DND-41 (cell line): ENCODE measurements around the gene NME7.
"Not testable (repeated sequence)": the region's sequence is repeated elsewhere in the genome, so short reads cannot be mapped to it uniquely, and the experiment has no call there.

Experiments used
- ATAC-seq: fragments of 200-7000 bp; cut with Tn5 transposase; 3 replicates; pipeline ENCODE4 v1.9.1; 2021; ENCODE audit warnings: low read depth; ENCODE audit not compliant: insufficient read depth
- DNase-seq: peaks from one replicate; pipeline ENCODE4 v3.0.0-alpha.2; 2020
- H2AFZ ChIP-seq: 2 replicates; pipeline ENCODE4 v1.6.0; 2012; ENCODE audit warnings: low read depth, low read length
- H3K27ac ChIP-seq: 2 replicates; pipeline ENCODE4 v1.5.1; 2012; ENCODE audit warnings: low read length, inconsistent platforms
- H3K27me3 ChIP-seq: fragments of 200-600 bp; sonication (generic); 2 replicates; pipeline ENCODE4 v1.6.0; 2012; ENCODE audit warnings: low read length, mild to moderate bottlenecking, inconsistent platforms; ENCODE audit not compliant: insufficient read depth, poor library complexity
- H3K36me3 ChIP-seq: 2 replicates; pipeline ENCODE4 v1.5.1; 2012; ENCODE audit warnings: low read length, inconsistent platforms; ENCODE audit not compliant: insufficient read depth
- H3K4me1 ChIP-seq: 2 replicates; pipeline ENCODE4 v1.5.1; 2012; ENCODE audit warnings: mild to moderate bottlenecking, low read length; ENCODE audit not compliant: insufficient read depth
- H3K4me2 ChIP-seq: 2 replicates; pipeline ENCODE4 v1.6.0; 2012; ENCODE audit warnings: mild to moderate bottlenecking, moderate library complexity, low read length, inconsistent platforms; ENCODE audit not compliant: insufficient read depth
- H3K4me3 ChIP-seq, 2 experiments: fragments of 200-600 bp in 1 of 2; shearing (Covaris generic) in 1 of 2; 2 replicates each; pipeline ENCODE4 v1.5.1; 2012 to 2016; ENCODE audit warnings: inconsistent platforms in 2 of 2, low read length in 2 of 2, mild to moderate bottlenecking in 2 of 2, low read depth in 1 of 2, moderate library complexity in 1 of 2
- H3K79me2 ChIP-seq: 2 replicates; pipeline ENCODE4 v1.6.0; 2012; ENCODE audit warnings: low read length, inconsistent platforms; ENCODE audit not compliant: insufficient read depth
- H3K9ac ChIP-seq: 2 replicates; pipeline ENCODE4 v1.6.0; 2012; ENCODE audit warnings: low read depth, mild to moderate bottlenecking, inconsistent platforms, low read length, moderate library complexity
- H3K9me3 ChIP-seq: 2 replicates; pipeline ENCODE4 v1.5.1; 2012; ENCODE audit warnings: low read length, moderate library complexity, mild to moderate bottlenecking, inconsistent platforms; ENCODE audit not compliant: insufficient read depth, severe bottlenecking
- H4K20me1 ChIP-seq: 2 replicates; pipeline ENCODE4 v1.6.0; 2012; ENCODE audit warnings: low read length; ENCODE audit not compliant: insufficient read depth
- EZH2 ChIP-seq: IDR thresholded peaks from 3 replicates; pipeline ENCODE4 v1.6.1; 2012; ENCODE audit warnings: borderline replicate concordance, low read depth, mild to moderate bottlenecking, moderate library complexity, low read length, inconsistent platforms; ENCODE audit not compliant: severe bottlenecking
- TF ChIP-seq, protein P1 (sequence below): IDR thresholded peaks from 2 replicates; pipeline ENCODE4 v1.5.1; 2012; ENCODE audit warnings: borderline replicate concordance, low read length, moderate library complexity, mild to moderate bottlenecking; ENCODE audit not compliant: poor library complexity, severe bottlenecking; ENCODE audit errors: extremely low read depth

NME7 gene

DNA sequence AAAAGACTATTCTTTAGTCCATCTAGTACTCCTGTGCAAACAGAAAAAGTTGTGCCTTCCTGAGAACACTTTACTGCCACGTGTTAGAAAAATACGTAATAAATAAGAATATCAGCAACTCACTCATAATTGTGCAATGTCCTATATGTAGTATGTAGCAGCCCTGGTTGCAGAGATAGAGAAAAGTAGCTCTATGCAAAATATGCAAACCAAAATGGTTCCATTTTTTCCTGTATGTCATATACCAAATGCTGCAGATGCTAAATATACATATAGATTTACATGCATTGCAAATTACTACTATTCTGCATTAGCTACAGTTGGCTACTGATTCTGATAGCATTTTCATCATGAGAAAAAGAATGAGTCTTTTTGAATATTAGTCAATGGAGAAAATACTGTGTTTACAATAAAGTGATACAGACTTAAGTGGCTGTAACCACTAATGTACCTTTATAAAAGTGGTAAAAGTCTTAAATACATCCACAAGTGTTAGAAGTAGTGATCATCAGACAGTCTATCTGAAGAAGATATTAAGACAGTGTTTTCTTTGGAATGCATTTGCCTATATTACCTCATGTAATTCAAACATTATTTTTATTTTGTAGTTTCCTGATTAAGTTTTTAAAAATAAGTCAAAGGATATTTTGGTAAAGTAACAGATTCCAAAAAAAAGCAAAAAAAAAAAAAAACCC, 19.8 kb downstream of the NME7 start:
- H3K79me2 ChIP-seq = no peaks in the 10 kb centered on the region
- no peaks in the 10 kb centered on the region for H3K36me3 ChIP-seq

DNA sequence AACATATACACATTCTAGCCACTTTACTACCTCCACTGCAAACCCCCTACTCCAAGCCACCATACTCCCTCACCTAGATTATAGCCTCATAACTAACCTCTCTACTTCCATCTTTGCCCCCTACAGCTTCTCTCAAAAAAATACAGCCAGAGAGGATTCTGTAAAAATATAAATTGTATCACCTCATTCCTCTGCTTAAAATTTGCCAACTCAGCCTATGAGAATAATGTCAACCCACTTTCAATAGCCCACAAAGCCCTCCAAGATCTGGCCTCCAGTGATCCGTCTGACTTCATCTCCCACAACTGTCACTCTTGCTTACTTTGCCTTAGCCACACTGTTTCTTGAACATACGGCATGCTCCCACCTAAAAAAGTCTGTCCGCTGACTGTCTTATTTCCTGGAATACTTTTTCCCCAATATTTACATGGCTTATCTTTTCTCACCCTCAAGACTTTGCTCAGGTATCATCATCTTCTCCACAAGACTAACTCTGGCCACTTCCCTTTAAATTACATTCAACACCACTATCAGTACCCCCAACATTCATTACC, 21.5 kb downstream of the NME7 start:
- Histone ChIP-seq H3K9me3 (no peaks in the 10 kb centered on the region), H3K4me3 (no peak overlapping the region), H3K4me1 (no peaks in the 10 kb centered on the region), H3K9ac (no peak overlapping the region), H3K4me2 (no peak overlapping the region), H3K27ac (no peak overlapping the region), H4K20me1 (no peaks in the 10 kb centered on the region), H3K36me3 (no peaks in the 10 kb centered on the region), H3K27me3 (no peaks in the 10 kb centered on the region), H3K79me2 (no peaks in the 10 kb centered on the region), H2AFZ (no peak overlapping the region)
- DNase-seq = no peak
- TF ChIP-seq EZH2 = no peak
- TF ChIP-seq, protein P1, sequence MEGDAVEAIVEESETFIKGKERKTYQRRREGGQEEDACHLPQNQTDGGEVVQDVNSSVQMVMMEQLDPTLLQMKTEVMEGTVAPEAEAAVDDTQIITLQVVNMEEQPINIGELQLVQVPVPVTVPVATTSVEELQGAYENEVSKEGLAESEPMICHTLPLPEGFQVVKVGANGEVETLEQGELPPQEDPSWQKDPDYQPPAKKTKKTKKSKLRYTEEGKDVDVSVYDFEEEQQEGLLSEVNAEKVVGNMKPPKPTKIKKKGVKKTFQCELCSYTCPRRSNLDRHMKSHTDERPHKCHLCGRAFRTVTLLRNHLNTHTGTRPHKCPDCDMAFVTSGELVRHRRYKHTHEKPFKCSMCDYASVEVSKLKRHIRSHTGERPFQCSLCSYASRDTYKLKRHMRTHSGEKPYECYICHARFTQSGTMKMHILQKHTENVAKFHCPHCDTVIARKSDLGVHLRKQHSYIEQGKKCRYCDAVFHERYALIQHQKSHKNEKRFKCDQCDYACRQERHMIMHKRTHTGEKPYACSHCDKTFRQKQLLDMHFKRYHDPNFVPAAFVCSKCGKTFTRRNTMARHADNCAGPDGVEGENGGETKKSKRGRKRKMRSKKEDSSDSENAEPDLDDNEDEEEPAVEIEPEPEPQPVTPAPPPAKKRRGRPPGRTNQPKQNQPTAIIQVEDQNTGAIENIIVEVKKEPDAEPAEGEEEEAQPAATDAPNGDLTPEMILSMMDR = no peak
- no peak for ATAC-seq

More for the DNA sequence above, 19.8 kb downstream of the NME7 start:
- H3K9me3 ChIP-seq = no peaks in the 10 kb centered on the region
- no peak overlapping the region for H3K9ac ChIP-seq
- no peaks in the 10 kb centered on the region for H4K20me1 ChIP-seq
- ATAC-seq (no peak), DNase-seq (no peak)
- no peak overlapping the region for H3K4me3 ChIP-seq
- no peaks in the 10 kb centered on the region for H3K4me1 ChIP-seq
- H2AFZ ChIP-seq = no peak overlapping the region
- TF ChIP-seq, protein P1 = no peak
- TF ChIP-seq EZH2 = no peak
- H3K27ac ChIP-seq = no peak overlapping the region
- H3K4me2 ChIP-seq = no peak overlapping the region
- no peaks in the 10 kb centered on the region for H3K27me3 ChIP-seq

DNA sequence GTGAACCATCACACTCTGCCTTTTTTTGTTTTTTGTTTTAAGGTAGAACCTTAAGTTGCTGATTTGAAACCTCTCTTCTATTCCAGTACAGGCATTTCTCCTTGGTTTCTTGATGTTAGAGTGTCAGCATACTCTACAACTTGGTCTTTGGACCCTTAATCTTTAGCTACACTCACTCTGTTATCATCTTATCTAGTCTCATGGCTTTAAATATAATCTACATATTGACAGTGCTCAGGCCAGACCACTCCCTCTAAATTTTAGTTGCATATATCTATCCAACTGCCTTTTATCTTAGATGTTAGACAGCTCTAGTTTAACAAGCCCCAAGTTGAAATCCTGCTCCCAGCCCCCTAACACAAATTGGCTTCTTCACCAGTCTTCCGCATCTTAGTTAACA, 22.1 kb downstream of the NME7 start:
- H3K9me3 ChIP-seq = no peaks in the 10 kb centered on the region
- no peak overlapping the region for H3K9ac ChIP-seq
- no peaks in the 10 kb centered on the region for H3K79me2 ChIP-seq
- H2AFZ ChIP-seq = no peak overlapping the region
- no peak overlapping the region for H3K27ac ChIP-seq
- TF ChIP-seq, protein P1 = no peak
- TF ChIP-seq EZH2 = no peak
- no peak overlapping the region for H3K4me2 ChIP-seq
- no peaks in the 10 kb centered on the region for H3K27me3 ChIP-seq
- ATAC-seq (no peak), DNase-seq (no peak)
- H3K4me1 ChIP-seq = no peaks in the 10 kb centered on the region
- H3K4me3 ChIP-seq = no peak overlapping the region
- H3K36me3 ChIP-seq = no peaks in the 10 kb centered on the region
- H4K20me1 ChIP-seq = no peaks in the 10 kb centered on the region

DNA sequence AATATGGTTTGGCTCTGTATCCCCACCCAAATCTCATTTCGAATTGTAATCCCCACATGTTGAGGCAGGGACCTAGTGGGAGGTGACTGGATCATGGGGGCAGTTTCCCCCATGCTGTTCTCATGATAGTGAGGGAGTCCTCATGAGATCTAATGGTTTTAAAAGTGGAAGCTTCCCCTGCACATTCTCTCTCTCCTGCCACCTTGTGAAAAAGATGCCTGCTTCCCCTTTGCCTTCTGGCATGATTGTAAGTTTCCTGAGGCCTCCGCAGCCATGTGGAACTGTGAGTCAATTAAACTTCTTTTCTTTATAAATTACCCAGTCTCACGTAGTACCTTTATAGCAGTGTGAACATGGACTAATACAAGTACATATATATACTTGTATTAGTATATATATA, 25.5 kb downstream of the NME7 start:
- not testable (repeated sequence) for H4K20me1 ChIP-seq, ATAC-seq, H3K9ac ChIP-seq, H3K4me2 ChIP-seq, H3K27ac ChIP-seq, H3K36me3 ChIP-seq, H3K4me1 ChIP-seq, DNase-seq, H3K4me3 ChIP-seq, H3K27me3 ChIP-seq, H3K79me2 ChIP-seq, H3K9me3 ChIP-seq, H2AFZ ChIP-seq
